ENCODE data around the gene SLC25A12.
"Not testable (repeated sequence)": the region's sequence is repeated elsewhere in the genome, so short reads cannot be mapped to it uniquely, and the experiment has no call there.

SLC25A12 gene, protein sequence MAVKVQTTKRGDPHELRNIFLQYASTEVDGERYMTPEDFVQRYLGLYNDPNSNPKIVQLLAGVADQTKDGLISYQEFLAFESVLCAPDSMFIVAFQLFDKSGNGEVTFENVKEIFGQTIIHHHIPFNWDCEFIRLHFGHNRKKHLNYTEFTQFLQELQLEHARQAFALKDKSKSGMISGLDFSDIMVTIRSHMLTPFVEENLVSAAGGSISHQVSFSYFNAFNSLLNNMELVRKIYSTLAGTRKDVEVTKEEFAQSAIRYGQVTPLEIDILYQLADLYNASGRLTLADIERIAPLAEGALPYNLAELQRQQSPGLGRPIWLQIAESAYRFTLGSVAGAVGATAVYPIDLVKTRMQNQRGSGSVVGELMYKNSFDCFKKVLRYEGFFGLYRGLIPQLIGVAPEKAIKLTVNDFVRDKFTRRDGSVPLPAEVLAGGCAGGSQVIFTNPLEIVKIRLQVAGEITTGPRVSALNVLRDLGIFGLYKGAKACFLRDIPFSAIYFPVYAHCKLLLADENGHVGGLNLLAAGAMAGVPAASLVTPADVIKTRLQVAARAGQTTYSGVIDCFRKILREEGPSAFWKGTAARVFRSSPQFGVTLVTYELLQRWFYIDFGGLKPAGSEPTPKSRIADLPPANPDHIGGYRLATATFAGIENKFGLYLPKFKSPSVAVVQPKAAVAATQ

DNA sequence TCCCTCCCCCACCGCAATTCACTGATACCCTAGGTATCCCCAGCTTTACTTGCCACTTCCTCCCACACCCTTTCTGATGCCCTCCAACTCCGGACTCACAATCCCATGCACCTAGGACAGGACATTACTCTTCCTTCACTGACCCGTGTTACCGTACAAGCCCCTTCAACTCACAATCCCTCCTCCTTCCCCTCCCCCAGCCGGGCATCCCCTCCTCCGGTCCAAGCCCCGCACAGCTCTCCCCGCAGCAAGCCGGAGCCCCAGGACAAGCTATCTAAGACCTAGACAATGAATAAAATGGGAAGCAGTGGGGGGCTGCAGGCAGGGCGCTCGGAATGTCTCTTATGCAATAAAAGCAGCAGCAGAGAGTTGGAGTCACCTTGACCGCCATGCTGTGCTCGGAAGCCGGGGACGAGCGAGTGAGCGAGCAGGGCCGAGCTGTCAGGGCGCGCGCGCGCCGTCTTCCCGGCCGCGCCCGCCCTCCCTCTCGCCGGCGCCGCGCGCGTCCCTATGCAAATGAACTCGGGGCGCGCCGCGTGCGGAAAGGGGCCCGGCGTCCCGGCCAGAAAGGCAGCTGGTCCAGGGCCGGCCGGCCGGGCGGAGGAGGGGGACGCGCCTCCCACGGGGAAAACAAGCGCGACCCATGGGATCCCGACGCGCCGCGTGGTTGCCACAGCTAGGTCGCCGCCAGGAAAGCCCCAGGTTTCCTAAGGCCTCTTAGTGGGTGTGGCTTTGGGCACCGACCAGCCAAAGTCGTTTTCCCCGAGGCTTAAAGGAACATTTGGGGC lies at the start of gene SLC25A12:
Gene SLC25A12, minus strand, starts transcription at position 421 of the 788 bp plus-strand sequence. Its CDS starts 30 bp downstream, at position 391.
- ATAC-seq, result peak; percentile 97

DNA sequence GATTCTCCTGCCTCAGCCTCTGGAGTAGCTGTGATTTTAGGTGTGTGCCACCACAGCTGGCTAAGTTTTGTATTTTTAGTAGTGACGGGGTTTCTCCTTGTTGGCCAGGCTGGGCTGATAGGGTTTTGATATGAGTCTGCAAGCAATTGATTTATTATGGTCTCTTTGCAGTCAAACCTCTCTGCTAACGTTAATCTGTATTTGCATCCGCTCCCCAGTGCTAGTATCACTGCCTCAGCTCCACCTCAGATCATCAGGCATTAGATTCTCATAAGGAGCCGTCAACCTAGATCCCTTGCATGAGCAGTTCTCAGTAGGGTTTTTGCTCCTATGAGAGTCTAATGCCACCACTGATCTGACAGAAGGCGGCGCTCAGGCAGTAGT lies 47.3 kb upstream of the SLC25A12 start:
- DNase-seq, result no peak
- ATAC-seq, result no peak

More for the DNA sequence above, at the start of gene SLC25A12:
- DNase-seq, result peak; percentile 82

DNA sequence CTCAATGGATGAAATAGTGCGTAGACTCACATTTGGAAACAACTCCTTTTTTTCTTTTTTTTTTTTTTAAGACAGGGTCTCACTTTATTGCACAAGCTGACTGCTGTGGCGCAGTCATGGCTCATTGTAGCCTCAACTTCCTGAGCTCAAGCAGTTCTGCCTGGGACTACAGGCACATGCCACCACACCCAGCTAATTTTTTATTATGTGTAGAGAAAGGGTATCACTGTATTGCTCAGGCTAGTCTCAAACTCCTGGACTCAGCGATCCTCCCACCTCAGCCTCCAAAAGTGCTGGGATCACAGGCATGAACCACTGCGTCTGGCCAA lies 45.7 kb upstream of the SLC25A12 start:
- DNase-seq (no peak), ATAC-seq (no peak)

DNA sequence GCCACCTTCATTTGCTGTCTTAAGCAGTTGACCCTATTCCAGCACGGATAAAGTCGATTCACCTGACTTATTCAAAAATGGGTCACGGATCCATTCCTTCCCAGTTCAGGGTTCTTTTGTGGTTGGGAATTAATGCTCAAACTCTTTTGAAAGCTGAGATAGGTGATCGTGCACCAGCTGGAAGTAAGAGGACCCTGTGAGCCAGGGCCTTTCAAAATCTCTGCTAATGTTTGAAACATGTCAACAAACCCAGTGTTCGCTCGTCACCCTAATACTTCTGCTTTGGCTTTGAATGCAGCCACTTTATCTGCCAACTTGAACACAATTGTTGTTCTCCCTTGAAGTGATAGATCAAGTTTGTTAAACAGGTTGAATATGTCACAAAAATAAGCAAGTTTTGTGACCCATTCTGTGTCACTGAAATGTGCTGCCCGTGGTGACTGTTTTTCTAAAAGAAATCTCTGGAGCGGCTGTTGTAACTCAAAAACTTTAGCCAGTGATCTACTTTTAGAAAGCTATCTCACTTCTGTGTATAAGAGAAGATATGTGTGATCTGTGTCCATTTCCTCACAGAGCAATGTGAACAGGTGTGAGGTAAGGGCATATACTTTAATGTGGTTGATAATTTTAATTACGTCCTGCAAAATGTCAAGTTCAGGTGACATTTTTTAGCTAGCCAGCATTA lies 45.2 kb upstream of the SLC25A12 start:
- DNase-seq, result no peak
- ATAC-seq, result no peak

DNA sequence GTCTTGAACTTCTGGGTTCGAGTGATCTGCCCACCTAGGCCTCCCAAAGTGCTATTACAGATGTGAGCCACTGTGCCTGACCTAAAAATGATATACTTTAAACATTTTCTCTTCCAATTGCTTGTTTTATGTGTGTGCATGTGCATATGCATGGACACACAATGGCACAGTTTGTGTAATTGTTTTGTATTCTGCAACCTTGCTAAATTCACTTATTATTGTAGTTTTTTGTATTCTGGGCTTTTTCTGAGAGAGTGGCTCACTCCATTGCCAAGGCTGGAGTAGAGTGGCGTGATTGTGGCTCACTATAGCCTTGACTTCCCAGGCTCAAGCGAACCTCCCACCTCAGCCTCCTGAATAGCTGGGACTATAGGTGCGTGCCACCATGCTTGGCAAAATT lies 36.3 kb upstream of the SLC25A12 start:
- ATAC-seq (no peak), DNase-seq (no peak)

DNA sequence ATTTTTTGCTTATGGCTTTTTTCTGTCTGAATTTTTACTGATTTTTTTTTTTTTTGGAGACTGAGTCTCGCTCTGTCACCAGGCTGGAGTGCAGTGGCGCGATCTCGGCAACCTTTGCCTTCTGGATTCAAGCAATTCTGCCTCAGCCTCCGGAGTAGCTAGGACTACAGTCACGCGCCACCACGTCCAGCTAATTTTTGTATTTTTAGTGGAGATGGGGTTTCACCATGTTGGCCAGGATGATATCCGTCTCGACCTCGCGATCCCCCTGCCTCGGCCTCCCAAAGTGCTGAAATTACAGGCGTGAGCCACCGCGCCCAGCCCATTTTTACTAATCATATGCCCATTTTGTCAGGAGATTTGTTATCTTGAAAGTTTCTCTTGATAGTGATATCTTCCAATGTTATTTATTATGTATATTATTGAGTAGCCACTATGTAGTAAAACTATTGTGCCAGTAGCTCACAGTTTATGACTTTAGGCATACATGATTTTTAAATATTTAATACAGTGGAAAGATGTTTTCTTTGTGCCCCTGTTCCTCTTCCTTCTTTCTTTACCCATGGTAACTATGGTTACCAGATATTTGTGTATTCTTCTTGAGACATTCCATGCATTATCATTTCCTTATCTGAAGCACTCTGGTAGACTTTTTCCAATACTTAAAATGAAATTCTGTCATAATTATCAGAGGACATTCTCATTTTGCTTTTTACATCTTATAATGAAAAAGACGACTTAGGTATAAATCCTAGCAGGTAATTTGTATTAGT lies 30.3 kb upstream of the SLC25A12 start:
- no peak for DNase-seq

DNA sequence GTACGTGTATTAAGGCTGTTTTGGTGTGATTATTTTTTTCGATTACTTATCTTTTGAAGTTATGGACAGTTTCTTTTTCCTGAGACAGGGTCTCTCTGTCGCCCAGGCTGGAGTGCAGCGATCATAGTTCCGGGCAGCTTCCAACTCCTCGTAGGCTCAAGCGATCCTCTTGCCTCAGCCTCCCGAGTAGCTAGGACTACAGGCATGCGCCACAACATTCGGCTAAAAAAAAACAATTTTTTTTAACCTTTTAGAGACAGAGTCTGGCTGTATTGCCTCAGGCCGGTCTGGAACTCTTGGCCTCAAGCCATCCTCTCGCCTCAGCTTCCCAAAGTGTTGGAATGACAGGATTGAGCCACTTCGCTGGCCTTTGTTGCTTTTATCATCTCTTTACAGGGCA lies 29.2 kb upstream of the SLC25A12 start:
- ATAC-seq (no peak), DNase-seq (no peak)

More for the DNA sequence above, 30.3 kb upstream of the SLC25A12 start:
- no peak for ATAC-seq

DNA sequence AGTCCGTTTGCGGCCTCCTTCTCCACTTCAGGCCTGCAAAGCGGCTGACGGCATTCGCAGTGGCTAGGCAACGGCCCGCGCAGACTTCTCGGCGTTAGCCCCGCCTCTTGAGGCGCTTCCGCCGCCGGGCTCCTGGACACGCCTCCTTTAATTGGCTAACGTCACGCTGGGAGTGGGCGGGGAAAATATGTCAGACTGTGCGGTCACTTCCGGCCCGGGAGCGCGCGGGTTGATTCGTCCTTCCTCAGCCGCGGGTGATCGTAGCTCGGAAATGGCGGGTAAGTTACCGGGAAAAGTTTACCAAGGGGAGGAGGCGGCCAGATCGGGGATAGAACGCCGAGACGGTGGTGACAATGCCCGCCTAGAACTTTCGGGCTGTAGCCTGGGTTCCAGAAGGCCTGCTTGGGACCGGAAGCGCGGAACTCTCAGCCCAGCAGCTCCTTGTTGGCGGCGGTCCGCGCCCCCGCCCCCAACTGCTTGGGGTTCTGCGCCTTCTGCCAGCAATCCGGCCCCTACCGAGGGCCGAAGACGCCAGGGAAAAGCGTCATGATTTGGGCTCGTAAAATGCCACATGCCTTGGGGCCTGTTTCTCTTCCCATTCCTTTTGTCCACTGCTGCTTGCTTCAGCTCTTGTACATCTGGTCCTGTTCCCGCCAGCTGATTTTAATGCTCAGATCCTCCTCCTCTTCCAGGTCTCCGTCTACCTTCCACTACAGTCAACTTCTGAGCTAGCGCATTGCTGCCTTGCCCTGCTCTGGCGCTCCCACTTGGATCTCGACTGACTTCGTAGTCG lies 28.4 kb upstream of the SLC25A12 start, which contains the start of gene HAT1:
Gene HAT1, plus strand, starts transcription at position 232 of the 793 bp plus-strand sequence. Its CDS starts 40 bp downstream, at position 272.
- DNase-seq, result peak; percentile 99
- peak; percentile 98 for ATAC-seq

DNA sequence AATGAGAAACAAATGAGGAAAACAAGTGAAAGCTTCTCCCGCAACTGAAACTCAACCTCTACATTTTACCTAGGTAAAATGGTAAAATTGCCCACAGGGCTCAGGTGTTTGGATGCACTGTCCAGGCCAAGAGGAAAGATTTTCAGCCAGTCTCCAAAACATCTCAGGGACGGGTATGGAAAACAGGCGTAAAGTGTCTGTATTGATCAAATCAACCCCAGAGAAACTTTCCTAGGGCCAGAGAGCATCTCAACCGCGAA lies 27.9 kb upstream of the SLC25A12 start:
- ATAC-seq (no peak), DNase-seq (no peak)

DNA sequence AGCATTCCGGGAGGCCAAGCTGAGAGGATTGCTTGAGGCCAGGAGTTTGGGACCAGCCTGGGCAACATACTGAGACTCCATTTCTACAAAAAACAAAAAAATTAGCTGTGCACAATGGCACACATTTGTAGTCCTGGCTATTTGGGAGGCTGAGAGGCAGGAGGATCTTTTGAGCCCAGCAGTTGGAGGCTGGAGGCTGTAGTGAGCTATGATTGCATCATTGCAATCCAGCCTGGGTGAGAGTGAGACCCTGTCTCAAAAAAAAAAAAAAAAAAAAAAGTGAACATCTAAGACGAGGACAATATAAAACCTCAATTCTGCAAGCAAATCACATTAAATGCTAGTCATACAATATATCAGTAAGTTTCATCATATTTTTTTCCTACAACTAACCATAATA lies 25.4 kb upstream of the SLC25A12 start:
- no peak for DNase-seq
- no peak for ATAC-seq

DNA sequence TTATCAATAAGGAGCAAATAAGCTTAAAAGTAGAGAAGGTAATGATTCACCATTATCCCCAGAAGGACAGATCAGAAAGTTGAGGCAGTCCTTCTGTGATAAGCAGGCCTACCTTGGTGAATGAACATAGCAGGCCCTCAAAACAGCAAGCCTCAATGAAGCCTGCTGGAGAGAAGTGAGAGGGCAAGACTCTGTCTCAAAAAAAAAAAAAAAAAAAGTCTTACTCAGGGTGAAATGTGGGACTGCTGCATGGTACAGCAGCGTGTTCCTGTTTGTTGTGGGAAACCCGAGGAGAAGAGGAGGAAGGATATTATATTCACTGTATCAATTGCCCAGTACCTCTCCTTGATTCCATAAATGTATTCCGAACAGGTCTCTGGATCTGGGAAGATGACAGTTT lies 19.5 kb upstream of the SLC25A12 start:
- ATAC-seq (no peak), DNase-seq (no peak)

DNA sequence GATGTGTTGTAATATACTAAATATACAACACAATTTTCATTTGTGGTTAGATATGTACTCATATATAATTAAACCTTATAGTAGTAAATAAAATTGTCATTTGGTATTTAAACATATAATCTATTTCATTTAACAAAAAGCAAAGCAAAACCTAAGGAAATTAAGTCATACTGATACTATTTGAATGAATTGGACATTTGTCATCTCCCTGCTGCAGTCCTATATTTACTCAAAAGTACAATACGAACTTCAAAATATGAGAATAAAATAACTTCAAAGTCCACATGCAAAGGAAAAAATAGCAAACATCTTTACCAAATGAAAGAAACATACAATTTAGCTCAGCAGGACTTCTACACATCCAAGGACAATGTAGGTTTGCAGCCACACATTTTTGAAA lies 16.4 kb upstream of the SLC25A12 start:
- no peak for ATAC-seq

DNA sequence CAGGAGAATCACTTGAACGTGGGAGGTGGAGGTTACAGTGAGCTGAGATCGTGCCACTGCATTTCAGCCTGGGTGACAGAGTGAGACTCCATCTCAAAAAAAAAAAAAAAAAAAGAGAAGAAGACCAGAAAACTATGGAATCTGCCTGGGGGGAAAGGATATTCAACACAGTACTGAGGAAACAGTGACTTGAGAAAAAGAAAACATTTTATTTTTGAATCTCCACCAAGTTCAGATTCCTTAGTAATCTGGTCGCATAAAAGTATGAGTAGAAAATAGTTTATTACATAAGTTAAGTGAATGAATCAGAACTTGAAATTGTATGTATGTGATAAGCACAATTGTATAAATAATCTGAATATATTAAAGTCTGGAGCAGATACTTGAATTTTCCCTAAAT lies 15.2 kb upstream of the SLC25A12 start:
- ATAC-seq (no peak), DNase-seq (no peak)

More for the DNA sequence above, 16.4 kb upstream of the SLC25A12 start:
- no peak for DNase-seq

DNA sequence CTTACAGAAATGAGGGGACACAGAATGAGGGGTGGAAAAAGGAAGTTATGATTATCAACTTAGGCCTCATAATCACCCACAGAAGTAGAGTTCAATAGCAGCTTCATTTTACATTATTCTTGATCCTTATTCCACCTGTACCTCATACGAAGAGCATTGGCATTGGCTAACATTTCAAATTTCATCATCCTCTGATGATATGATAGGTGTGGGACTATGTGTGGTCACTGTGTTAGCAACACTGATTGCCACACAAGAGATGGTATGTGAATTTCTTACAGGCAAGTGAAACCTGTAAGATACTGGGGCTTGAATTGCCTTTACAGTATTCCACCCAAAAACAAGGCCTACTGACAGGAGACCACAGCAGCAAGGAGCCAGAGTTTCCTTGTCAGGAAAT lies 14.2 kb upstream of the SLC25A12 start:
- no peak for DNase-seq
- ATAC-seq, result no peak

DNA sequence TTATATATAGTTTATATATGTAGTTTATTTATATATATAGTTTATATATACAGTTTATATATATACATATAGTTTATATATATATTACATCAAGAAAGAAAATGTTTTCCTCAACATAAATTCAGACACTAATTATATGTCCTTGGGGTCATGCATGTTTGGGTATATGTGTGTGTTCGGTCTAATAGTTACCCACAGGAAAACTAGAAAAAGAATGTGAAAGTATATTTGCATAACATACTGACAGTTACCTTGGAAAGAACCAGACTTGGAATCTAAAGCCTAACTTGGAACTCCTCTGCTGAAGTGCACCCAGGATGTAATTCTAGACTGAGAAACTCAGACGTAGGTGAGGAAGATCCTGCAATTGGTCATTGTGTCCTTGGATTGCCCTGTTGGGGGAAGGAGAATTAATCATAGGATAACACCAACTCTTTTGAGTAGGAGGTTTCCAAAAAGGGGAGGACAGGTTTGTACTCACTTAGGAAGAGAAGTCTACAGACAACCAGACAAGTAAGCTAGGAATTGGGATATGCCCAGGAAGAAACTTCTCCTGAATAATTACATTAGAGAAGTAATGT lies 8.9 kb upstream of the SLC25A12 start:
- DNase-seq (no peak), ATAC-seq (no peak)

DNA sequence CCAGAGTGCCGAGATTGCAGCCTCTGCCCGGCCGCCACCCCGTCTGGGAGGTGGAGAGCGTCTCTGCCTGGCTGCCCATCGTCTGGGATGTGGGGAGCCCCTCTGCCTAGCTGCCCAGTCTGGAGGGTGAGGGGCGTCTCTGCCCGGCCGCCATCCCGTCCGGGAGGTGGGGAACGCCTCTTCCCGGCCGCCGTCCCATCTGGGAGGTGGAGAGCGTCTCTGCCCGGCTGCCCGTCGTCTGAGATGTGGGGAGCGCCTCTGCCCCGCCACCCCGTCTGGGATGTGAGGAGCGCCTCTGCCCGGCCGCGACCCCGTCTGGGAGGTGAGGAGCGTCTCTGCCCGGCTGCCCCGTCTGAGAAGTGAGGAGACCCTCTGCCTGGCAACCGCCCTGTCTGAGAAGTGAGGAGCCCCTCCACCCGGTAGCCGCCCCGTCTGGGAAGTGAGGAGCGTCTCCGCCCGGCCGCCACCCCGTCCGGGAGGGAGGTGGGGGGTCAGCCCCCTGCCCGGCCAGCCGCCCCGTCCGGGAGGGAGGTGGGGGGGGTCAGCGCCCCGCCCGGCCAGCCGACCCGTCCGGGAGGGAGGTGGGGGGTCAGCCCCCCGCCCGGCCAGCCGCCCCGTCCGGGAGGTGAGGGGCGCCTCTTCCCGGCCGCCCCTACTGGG lies 5.7 kb upstream of the SLC25A12 start:
- DNase-seq, ATAC-seq: not testable (repeated sequence)

DNA sequence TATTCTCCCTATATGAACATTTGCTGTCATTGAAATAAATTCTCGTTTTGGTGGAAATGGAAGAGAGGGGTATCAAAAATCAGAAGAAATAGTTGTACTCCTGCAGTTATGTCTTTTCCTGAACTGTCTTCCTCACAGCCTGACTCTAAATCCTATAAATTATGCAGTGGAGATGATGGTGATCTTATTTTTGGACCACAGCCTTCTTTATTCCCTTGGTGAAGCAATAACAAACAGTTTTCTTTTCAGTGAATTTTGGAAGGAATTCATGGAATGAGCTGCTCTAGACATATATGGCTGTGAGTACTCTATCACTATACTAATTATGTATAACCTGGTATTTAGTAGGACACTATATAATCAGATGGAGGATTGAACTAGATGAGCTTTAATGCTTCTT lies 1.7 kb upstream of the SLC25A12 start:
- no peak for DNase-seq
- ATAC-seq, result no peak

DNA sequence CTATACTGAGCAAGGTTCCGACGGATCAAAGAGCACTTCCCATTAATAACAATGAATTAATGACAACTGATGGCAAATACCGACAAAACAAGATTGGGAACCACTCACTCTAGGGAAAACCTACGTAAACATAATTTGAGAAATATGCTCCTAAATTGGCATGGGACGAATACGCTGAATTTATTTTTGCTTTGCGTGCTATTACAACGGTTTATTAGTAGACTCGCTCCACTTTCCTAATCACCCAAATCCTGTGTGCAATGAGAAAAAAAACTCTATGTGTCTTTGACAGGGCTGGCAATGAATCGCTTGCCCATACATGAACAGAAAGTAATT lies 536 bp upstream of the SLC25A12 start:
- DNase-seq, result no peak
- ATAC-seq, result no peak

DNA sequence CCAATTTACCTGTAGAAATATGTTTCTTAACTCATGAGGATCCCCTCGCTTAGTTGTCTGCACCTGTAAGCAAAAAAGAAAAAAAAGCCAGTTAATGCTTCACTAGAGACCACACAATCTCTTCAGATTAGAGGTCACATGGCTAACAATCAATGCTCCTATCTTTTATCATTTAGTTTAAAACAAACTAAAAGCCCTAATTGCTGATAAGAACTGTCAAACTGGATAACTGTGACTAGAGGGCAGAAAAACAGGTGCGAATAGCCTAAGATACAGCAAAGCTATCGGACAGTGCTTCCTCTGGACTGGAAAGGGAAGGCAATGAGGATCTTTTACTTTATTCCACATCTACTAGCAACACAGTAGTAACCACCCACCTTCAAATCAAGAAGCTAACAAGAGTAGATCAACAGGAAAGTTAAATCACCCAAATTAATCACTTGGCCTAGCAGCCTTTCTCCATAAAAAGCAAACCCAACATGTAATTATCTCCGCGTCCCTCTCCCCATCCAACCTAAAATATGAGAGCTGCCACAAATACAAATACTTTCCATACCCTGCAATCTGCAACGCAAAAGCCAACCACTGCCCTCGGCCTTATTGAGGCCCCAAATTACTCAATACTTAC lies 734 bp downstream of the SLC25A12 start:
- ATAC-seq (no peak), DNase-seq (no peak)

DNA sequence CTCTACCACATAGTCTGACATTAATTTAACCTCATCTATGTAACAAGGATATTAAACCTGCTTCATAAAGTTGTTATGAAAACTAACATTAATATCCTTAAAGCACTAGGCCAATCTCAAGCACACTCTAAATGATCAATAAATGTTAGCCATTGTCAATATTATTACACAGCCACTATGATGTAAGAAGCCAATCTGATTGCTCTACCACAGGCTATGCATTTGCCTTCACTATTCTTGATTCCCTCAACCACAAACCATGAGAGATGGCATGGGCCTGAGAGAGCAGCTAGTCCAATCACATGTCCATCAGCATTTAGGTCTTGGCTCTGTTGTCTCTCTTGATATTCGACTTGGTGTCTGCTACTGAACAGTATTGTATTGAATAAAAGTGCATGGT lies 4.2 kb downstream of the SLC25A12 start:
- DNase-seq, result no peak

More for the DNA sequence above, 4.2 kb downstream of the SLC25A12 start:
- no peak for ATAC-seq

Measured in stimulated activated naive CD8-positive, alpha-beta T cell treated with anti-CD3 and anti-CD28 coated beads, Interleukin-15, Interleukin-2, amounts not matched to agents 100 U/mL and 50 U/mL, for 24 hours (primary cell).